Sigmoid colon (tissue), 7 donors: ENCODE data around the gene KIF11. TPM values are rescaled to one million over a fixed set of nuclear protein-coding genes. Genes with fewer than 3 reads are reported as not detected.

Source experiments
- DNase-seq: peaks from one replicate; pipeline ENCODE4 v3.0.0-alpha.2; 2019
- H3K27ac ChIP-seq, 4 donors: fragments of 200-600 bp; sonication (generic); one replicate each; pipeline ENCODE4 v1.5.1; 2016 to 2019; ENCODE audit warnings: mild to moderate bottlenecking in 1 of 4
- H3K27me3 ChIP-seq, 3 donors: fragments of 200-600 bp; sonication (generic); one replicate each; pipeline ENCODE4 v1.5.1; 2019; ENCODE audit warnings: mild to moderate bottlenecking in 1 of 3
- H3K36me3 ChIP-seq, 4 donors: fragments of 200-600 bp; sonication (generic); one replicate each; pipeline ENCODE4 v1.5.1; 2016 to 2019
- H3K4me1 ChIP-seq, 4 donors: fragments of 200-600 bp; sonication (generic); one replicate each; pipeline ENCODE4 v1.5.1; 2017 to 2019
- H3K4me3 ChIP-seq, 4 donors: fragments of 200-600 bp; sonication (generic); one replicate each; pipeline ENCODE4 v1.5.1; 2017 to 2019; ENCODE audit warnings: mild to moderate bottlenecking in 2 of 4, moderate library complexity in 1 of 4
- H3K9me3 ChIP-seq, 4 donors: fragments of 200-600 bp in 3 of 4; sonication (generic) in 3 of 4; one replicate each; pipeline versions ENCODE4 v1.5.1 to v1.6.1; 2013 to 2019
- EP300 ChIP-seq, 4 donors: sonication (generic); formaldehyde crosslinking; IDR thresholded peaks; one replicate each; pipeline ENCODE4 v1.6.1; 2017; ENCODE audit warnings: antibody characterized with exemption in 4 of 4
- POLR2A ChIP-seq, 2 donors: fragments of 450-650 bp; IDR thresholded peaks; one replicate each; pipeline ENCODE4 v1.6.1; 2016; ENCODE audit warnings: antibody characterized with exemption in 2 of 2, mild to moderate bottlenecking in 2 of 2, moderate library complexity in 2 of 2
- POLR2AphosphoS5 ChIP-seq, 4 donors: sonication (generic); formaldehyde crosslinking; IDR thresholded peaks; one replicate each; pipeline ENCODE4 v1.6.1; 2017; ENCODE audit warnings: antibody characterized with exemption in 4 of 4
- WGBS, 2 donors: extraction: QIAGEN DNeasy Blood & Tissue Kit; methylation state at CpG; one replicate each; pipeline ENCODE4 v1.1.7; 2013; 5-methylcytosine and 5-hydroxymethylcytosine counted together
- intact Hi-C: fragments of 100-400 bp; cut with DNase I; formaldehyde crosslinking; loops from one replicate; pipeline ENCODE4 v1.15.1; 2023
- polyA plus RNA-seq, 3 donors: library from polyadenylated mRNA; stranded (reverse); fragments of 200-250 nt; gene quantifications; one replicate each; pipeline ENCODE4 v1.2.3, GENCODE V29; 2013
- total RNA-seq, 4 donors: library from RNA; depleted of rRNA; stranded (reverse); fragments of >200 nt; gene quantifications; one replicate each; pipeline ENCODE4 v1.1.0, GENCODE V29; 2016
- TF ChIP-seq, protein P1 (sequence below), 4 experiments: fragments of 450-650 bp in 3 of 4; fragments of 200-600 bp in 1 of 4; IDR thresholded peaks; one replicate each; pipeline ENCODE4 v1.5.1; 2016 to 2019; ENCODE audit warnings: antibody characterized with exemption in 4 of 4, mild to moderate bottlenecking in 3 of 4, moderate library complexity in 2 of 4
- donor health status: healthy with polysubstance abuse.
- donor health status: Bipolar disorder and iron deficiency.
- donor health status: healthy.

Gene KIF11
- under 1 TPM; 0.16 to 0.95 (median 0.77) TPM for total RNA-seq
- 10 to 100 TPM in 1 of 3 donors, 1 to 10 TPM in 2; 2.4 to 10.1 (median 3.2) TPM for polyA plus RNA-seq

DNA sequence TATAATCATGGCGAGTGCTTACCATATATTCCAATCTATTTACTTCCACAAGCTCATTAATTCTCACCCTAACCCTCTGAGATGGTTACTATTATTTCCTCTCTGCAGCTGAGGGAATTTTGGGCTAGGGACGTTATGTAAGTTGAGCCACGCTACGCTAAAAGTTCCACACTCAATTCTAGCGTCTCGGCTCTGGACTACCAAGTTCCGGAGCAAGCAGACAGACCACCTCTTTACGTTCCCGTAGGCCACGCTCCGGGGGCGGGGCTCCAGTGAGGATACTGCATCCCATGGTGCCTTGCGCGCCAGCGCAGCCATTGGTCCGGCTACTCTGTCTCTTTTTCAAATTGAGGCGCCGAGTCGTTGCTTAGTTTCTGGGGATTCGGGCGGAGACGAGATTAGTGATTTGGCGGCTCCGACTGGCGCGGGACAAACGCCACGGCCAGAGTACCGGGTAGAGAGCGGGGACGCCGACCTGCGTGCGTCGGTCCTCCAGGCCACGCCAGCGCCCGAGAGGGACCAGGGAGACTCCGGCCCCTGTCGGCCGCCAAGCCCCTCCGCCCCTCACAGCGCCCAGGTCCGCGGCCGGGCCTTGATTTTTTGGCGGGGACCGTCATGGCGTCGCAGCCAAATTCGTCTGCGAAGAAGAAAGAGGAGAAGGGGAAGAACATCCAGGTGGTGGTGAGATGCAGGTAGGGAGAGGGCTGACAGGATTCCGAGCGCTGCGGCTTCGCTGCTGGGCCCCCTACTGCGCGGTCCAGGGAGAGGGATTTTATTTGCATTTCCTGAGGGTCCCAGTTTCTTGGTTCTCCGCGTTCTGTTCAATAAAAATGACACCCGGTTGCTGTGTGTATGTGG lies at the start of gene KIF11:
Gene KIF11 (plus strand): TSS at position 370 of the 858 bp plus-strand sequence. CDS start 246 bp downstream, at position 616.
- 0 to 1% methylated on average over 61 of the region's 61 CpGs for WGBS, 2 donors
- H3K9me3 ChIP-seq, result no peaks in the 10 kb centered on the region
- H3K27ac ChIP-seq, result peak within 1 kb of the TSS; percentile 87 to 97 (median 96)
- no peaks in the 10 kb centered on the region for H3K36me3 ChIP-seq
- TF ChIP-seq EP300 (IDR thresholded peaks at IDR 0.05) (peak in 1 of 4 donors; percentile 36), POLR2AphosphoS5 (IDR thresholded peaks at IDR 0.05) (peak; percentile 92 to 98 (median 97)), POLR2A (IDR thresholded peaks at IDR 0.05) (peak; percentile 87 to 91)
- TF ChIP-seq, protein P1, sequence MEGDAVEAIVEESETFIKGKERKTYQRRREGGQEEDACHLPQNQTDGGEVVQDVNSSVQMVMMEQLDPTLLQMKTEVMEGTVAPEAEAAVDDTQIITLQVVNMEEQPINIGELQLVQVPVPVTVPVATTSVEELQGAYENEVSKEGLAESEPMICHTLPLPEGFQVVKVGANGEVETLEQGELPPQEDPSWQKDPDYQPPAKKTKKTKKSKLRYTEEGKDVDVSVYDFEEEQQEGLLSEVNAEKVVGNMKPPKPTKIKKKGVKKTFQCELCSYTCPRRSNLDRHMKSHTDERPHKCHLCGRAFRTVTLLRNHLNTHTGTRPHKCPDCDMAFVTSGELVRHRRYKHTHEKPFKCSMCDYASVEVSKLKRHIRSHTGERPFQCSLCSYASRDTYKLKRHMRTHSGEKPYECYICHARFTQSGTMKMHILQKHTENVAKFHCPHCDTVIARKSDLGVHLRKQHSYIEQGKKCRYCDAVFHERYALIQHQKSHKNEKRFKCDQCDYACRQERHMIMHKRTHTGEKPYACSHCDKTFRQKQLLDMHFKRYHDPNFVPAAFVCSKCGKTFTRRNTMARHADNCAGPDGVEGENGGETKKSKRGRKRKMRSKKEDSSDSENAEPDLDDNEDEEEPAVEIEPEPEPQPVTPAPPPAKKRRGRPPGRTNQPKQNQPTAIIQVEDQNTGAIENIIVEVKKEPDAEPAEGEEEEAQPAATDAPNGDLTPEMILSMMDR (IDR thresholded peaks at IDR 0.05), result no peak
- intact Hi-C loops, result loop anchor here (1.0 to 5.0 kb wide), 5 partner anchors 20 to 301 kb away; partner anchors contain the start of genes CPEB3 and MARCHF5
- H3K4me3 ChIP-seq, result peak within 1 kb of the TSS; percentile 44 to 75 (median 60)
- H3K4me1 ChIP-seq, result peaks cover 0 to 23% (median 11%) of the 10 kb centered on the region in 4 donors
- H3K27me3 ChIP-seq, result no peaks in the 10 kb centered on the region
- peak; percentile 98 for DNase-seq

GRCh38 chr10:92544296-92544695 lies 48.6 kb upstream of the KIF11 start:
- H3K9me3 ChIP-seq, result no peaks in the 10 kb centered on the region
- 43 to 71% methylated on average over 3 of the region's 3 CpGs for WGBS, 2 donors
- TF ChIP-seq, protein P1 (IDR thresholded peaks at IDR 0.05), result no peak
- TF ChIP-seq POLR2AphosphoS5 (IDR thresholded peaks at IDR 0.05) (no peak), EP300 (IDR thresholded peaks at IDR 0.05) (no peak), POLR2A (IDR thresholded peaks at IDR 0.05) (no peak)
- H3K4me1 ChIP-seq, result no peaks in the 10 kb centered on the region
- no peak for DNase-seq
- no peaks in the 10 kb centered on the region for H3K27me3 ChIP-seq
- no peak overlapping the region for H3K4me3 ChIP-seq
- intact Hi-C loops, result no loop called here
- H3K36me3 ChIP-seq, result peaks cover 0 to 10% (median 0%) of the 10 kb centered on the region in 4 donors
- no peak overlapping the region for H3K27ac ChIP-seq

DNA sequence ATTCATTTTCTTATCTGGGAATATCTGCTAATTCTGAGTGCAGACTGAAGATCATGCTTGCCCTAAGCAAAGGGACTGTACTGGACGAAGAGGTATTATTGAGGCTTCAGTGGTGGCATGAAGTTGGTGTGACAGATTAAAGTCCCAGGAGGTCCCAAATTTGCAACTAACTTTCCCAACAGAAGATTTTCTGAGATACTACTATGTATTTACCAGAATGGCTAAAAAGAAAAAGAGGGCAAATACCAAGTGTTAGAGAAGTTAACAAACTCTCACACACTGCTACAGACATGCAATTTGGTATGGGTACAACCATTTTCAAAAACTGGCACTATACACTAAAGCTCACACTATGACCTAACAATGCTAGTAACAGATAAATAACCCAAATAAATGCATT lies 47.4 kb upstream of the KIF11 start:
- no peak overlapping the region for H3K4me3 ChIP-seq
- no peak for DNase-seq
- no peaks in the 10 kb centered on the region for H3K4me1 ChIP-seq
- H3K36me3 ChIP-seq, result peaks cover 0 to 10% (median 0%) of the 10 kb centered on the region in 4 donors
- H3K9me3 ChIP-seq, result no peaks in the 10 kb centered on the region
- H3K27me3 ChIP-seq, result no peaks in the 10 kb centered on the region
- intact Hi-C loops, result no loop called here
- no peak overlapping the region for H3K27ac ChIP-seq
- TF ChIP-seq POLR2A (IDR thresholded peaks at IDR 0.05) (no peak), EP300 (IDR thresholded peaks at IDR 0.05) (no peak), POLR2AphosphoS5 (IDR thresholded peaks at IDR 0.05) (no peak)
- TF ChIP-seq, protein P1 (IDR thresholded peaks at IDR 0.05), result no peak
- WGBS, 2 donors, result 88 to 92% methylated on average over 1 of the region's 1 CpG

DNA sequence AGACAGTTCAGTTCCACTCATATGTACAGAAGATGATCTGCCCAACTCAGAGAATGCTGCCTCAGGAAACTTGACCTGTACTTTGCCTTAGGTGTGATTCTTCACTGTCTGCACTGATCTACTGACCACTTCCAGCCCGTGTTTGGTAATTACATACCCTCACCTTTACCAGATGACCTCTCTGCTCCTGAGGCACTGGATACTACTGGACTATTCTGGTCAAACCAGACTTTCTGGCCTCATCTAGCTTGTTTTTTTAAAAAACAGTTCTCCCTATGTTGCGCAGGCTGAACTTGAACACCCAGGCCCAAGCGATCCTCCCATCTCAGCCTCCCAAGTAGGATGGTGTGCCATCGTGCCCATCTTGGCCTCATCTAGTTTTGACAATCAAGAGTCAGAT lies 45.3 kb upstream of the KIF11 start:
- no peaks in the 10 kb centered on the region for H3K4me1 ChIP-seq
- H3K4me3 ChIP-seq, result no peak overlapping the region
- intact Hi-C loops, result no loop called here
- no peak overlapping the region for H3K27ac ChIP-seq
- H3K27me3 ChIP-seq, result no peaks in the 10 kb centered on the region
- 94 to 96% methylated on average over 4 of the region's 4 CpGs for WGBS, 2 donors
- H3K36me3 ChIP-seq, result peaks cover 0 to 13% (median 0%) of the 10 kb centered on the region in 4 donors
- no peak for TF ChIP-seq POLR2AphosphoS5 (IDR thresholded peaks at IDR 0.05)
- TF ChIP-seq POLR2A (IDR thresholded peaks at IDR 0.05), result no peak
- no peaks in the 10 kb centered on the region for H3K9me3 ChIP-seq
- no peak for DNase-seq

GRCh38 chr10:92550924-92551323 lies 42.0 kb upstream of the KIF11 start:
- H3K27ac ChIP-seq, result no peak overlapping the region
- H3K27me3 ChIP-seq, result no peaks in the 10 kb centered on the region
- TF ChIP-seq EP300 (IDR thresholded peaks at IDR 0.05) (no peak), POLR2AphosphoS5 (IDR thresholded peaks at IDR 0.05) (no peak), POLR2A (IDR thresholded peaks at IDR 0.05) (no peak)
- TF ChIP-seq, protein P1 (IDR thresholded peaks at IDR 0.05), result no peak
- peaks cover 0 to 31% (median 0%) of the 10 kb centered on the region in 4 donors for H3K36me3 ChIP-seq
- peaks cover 0 to 5% (median 0%) of the 10 kb centered on the region in 4 donors for H3K9me3 ChIP-seq
- intact Hi-C loops, result no loop called here
- WGBS, 2 donors, result 64 to 74% methylated on average over 2 of the region's 2 CpGs
- H3K4me3 ChIP-seq, result no peak overlapping the region
- H3K4me1 ChIP-seq, result no peaks in the 10 kb centered on the region
- no peak for DNase-seq
